GM12891 (cell line): ENCODE data around the gene PCSK5.
"Not testable (repeated sequence)": the region's sequence is repeated elsewhere in the genome, so short reads cannot be mapped to it uniquely, and the experiment has no call there.

Source experiments
- DNase-seq: peaks from one replicate; pipeline ENCODE4 v3.0.0; 2011; ENCODE audit warnings: low spot score; ENCODE audit not compliant: insufficient read length
- FAIRE-seq: peaks from 2 replicates; lab custom pipeline; 2011; peaks lifted over from hg19 to GRCh38; lab: Jason Lieb, UNC
- PAX5 ChIP-seq: IDR thresholded peaks from 2 replicates; pipeline ENCODE4 v1.6.1; 2011; ENCODE audit warnings: low read length, moderate library complexity, mild to moderate bottlenecking; ENCODE audit not compliant: insufficient read depth, severe bottlenecking
- POLR2A ChIP-seq: IDR thresholded peaks from 2 replicates; pipeline ENCODE4 v1.6.1; 2011; ENCODE audit warnings: low read depth, low read length, control low read depth
- POLR2AphosphoS5 ChIP-seq: IDR thresholded peaks from 2 replicates; pipeline ENCODE4 v1.6.1; 2011; ENCODE audit warnings: low read depth, low read length, control low read depth
- POU2F2 ChIP-seq: IDR thresholded peaks from 2 replicates; pipeline ENCODE4 v1.6.1; 2011; ENCODE audit warnings: low read depth, mild to moderate bottlenecking, control low read depth, low read length, moderate library complexity
- SPI1 ChIP-seq: IDR thresholded peaks from 2 replicates; pipeline ENCODE4 v1.6.1; 2011; ENCODE audit warnings: low read depth, low read length, control low read depth
- TAF1 ChIP-seq: IDR thresholded peaks from 2 replicates; pipeline ENCODE4 v1.6.1; 2011; ENCODE audit warnings: low read depth, low read length, control low read depth

PCSK5 gene

DNA sequence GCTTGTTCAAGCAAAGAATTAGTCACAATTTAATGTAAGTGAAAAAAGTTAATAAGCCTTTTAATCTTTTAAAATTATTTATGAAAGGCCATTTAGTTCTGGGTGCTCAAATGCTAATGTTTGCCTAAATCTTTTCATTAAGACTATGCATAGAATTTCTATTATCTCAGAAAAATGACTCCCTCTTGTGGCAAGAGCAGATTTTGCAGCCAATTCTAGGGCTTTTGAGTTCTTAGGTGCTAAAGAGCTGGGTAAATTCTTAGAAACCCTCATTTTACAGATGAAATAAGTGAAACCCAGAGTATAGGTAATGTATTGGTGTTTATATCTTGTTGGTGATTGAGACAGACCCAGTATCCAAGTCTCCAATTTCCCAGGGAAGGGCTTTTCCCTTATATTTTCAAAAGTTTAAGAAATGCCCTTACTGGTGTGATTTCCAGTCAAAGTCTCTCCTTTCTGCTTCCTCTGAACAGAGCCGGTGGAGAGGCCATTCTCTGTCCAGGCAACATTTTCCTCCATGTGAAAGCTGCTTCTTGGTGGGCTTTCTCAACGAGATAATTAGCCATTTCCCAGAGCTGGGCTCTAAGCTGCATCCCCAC is 24.1 kb upstream of the PCSK5 start:
- no peak for FAIRE-seq
- TF ChIP-seq POU2F2 (no peak), POLR2A (no peak), PAX5 (no peak), TAF1 (no peak), SPI1 (no peak), POLR2AphosphoS5 (no peak)
- no peak for DNase-seq

DNA sequence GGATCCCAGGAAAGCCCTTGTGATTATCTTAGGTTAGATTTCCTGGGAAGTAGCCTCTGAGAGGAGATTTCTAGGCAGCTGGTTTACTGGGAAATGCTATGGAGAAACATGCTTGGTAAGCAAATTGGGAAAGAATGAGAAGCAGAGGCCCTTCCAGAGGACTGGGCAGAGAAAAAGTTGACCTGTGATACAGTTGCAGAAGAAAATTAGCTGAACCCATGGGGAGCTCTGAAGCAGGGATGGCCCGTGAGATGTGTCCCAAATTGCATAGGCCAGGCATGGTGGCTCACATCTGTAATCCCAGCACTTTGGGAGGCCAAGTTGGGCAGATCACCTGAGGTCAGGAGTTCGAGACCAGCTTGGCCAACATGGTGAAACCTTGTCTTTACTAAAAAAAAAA is 21.9 kb upstream of the PCSK5 start:
- not testable (repeated sequence) for FAIRE-seq, DNase-seq

DNA sequence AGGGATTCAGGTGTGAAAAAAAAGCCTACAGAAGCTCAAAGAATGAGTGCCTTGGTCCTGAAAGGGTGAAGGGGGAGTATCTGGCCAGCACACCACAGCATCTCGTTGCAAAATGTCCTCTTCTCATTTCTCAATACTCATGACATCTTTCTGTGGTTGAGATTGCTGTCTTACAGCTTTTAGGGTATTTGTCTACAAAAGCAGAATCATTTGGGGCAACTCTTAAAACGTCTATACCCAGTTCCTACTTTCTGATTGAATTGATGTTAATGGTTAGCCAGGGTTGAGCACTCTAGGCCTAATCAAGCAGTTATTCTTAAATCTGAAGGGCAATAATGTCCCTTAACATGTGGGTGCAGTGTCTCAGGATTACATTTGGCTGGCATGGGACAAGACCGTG is 21.2 kb upstream of the PCSK5 start:
- TF ChIP-seq PAX5 (no peak), TAF1 (no peak), POLR2AphosphoS5 (no peak), POLR2A (no peak), POU2F2 (no peak)
- FAIRE-seq (no peak), DNase-seq (no peak)

DNA sequence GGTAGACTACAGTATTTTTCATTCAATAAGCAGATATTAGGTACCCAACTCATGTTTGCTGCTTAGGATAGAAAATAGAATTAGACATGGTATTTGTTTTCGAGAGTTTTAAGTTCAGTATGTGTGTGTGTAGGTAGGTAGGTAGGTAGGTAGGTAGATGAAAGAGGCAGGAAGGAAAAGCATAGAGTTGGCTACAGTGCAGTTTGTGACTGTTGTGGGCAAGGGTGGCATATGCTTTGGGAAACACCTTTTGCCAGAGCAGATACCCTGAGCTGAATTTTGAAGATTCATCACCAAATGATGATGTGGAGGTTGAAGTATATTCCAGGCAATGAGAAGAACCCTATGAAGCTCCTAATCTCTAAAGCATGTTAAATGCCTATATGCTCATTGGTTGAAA is 20.0 kb upstream of the PCSK5 start:
- TF ChIP-seq PAX5 (no peak), POU2F2 (no peak), SPI1 (no peak), POLR2AphosphoS5 (no peak), POLR2A (no peak), TAF1 (no peak)
- no peak for DNase-seq
- no peak for FAIRE-seq

DNA sequence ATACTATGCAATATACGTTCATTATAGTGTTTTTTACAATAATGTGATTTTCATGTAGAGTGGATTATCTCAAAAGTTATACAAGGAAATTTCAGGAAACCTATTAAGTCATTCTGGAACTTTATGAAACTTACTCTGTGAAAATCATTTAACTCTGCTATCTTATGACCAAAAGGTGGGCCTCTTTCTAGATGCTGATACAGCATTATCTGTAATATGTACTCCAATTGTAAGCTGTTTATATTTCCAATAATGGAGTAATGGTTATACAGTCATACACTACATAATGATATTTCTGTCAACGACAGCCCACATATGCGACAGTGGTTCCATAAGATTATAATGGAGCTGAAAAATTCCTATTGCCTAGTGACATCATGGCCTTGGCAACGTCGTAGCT is 18.8 kb upstream of the PCSK5 start:
- FAIRE-seq (no peak), DNase-seq (no peak)
- TF ChIP-seq POLR2A = no peak
- TF ChIP-seq SPI1 = no peak
- TF ChIP-seq POU2F2 = no peak
- no peak for TF ChIP-seq PAX5
- no peak for TF ChIP-seq TAF1
- no peak for TF ChIP-seq POLR2AphosphoS5

DNA sequence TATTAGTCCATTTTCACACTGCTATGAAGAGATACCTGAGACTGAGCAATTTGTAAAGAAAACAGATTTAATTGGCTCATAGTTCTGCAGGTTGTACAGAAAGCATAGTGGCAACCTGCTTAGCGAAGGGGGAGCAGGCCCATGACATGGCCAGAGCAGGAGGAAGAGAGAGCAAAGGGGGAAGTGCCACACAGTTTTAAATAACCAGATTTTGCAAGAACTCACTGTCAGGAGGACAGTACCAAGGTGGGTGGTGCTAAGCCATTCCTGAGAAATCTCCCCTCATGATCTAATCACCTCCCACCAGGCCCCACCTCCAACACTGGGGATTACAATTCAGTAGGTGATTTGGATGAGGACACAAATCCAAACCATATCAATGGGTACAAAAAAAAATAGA is 16.8 kb upstream of the PCSK5 start:
- FAIRE-seq = no peak
- TF ChIP-seq POLR2A (no peak), POU2F2 (no peak), SPI1 (no peak), TAF1 (no peak), PAX5 (no peak), POLR2AphosphoS5 (no peak)
- DNase-seq = no peak

DNA sequence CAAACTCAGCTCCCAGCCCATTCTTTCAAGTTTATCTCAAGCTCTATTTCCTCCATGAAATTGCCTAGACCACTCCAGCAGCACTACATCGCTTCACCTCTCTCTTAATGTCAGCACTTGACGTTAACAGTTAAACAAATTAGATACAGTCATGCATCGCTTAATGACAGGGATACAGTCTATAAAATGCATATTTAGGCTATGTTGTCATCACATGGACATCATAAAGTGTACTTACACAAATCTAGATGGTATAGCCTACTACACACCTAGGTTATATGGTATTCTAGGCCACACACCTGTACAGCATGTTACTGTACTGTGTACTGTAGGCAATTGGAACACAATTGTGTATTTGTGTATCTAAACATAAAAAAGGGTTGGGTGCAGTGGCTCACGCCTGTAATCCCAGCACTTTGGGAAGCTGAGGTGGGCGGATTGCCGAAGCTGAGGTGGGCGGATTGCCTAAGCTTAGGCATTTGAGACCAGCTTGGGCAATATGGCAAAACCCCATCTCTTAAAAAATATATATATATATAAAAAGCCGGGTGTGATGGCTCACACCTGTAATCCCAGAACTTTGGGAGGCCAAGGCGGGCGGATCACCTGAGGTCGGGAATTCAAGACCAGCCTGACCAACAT is 13.4 kb upstream of the PCSK5 start:
- TF ChIP-seq SPI1 = no peak
- no peak for TF ChIP-seq POLR2A
- no peak for TF ChIP-seq POU2F2
- TF ChIP-seq PAX5 = no peak
- TF ChIP-seq POLR2AphosphoS5 = no peak
- TF ChIP-seq TAF1 = no peak
- no peak for FAIRE-seq
- DNase-seq = no peak

DNA sequence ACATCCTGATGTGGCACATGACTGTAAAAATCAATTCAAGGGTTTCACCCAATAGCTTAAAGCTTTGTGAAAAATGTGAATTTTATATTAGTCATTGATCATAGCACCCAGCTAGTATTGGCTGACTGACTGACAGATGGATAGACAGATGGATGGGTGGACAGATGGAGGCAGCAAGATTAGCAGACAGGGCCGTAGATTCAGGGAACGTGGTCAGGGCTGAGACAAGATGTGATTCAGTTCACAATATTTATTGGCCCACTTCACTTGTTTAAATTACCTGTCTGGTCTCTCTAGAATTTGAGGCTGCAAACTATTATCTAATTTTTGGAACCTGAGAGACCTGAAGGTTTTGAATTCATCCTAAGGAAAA is 12.0 kb upstream of the PCSK5 start:
- TF ChIP-seq TAF1 (no peak), POU2F2 (no peak)
- DNase-seq (no peak), FAIRE-seq (no peak)

DNA sequence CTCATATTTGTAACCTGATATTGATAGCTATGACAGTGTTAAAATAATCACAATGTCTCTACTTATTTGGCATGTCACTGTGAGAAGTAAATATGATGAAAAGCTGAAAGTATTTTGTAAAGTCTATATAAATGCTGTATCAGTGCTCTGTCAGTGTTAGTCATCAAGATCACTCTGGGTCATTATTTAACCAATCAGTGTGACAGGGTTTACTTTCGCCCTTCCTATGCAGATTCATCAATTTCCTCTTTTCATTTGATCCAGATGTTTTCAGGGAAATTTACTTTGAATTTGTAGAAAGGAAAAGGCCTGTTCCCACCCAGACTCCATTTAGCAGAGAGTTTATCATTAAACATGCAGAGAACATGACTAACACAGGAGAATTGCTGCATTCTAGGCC is 9.9 kb upstream of the PCSK5 start:
- TF ChIP-seq PAX5 = no peak
- TF ChIP-seq SPI1 = no peak
- TF ChIP-seq TAF1 = no peak
- no peak for TF ChIP-seq POLR2A
- no peak for TF ChIP-seq POU2F2
- no peak for TF ChIP-seq POLR2AphosphoS5
- no peak for FAIRE-seq
- no peak for DNase-seq

DNA sequence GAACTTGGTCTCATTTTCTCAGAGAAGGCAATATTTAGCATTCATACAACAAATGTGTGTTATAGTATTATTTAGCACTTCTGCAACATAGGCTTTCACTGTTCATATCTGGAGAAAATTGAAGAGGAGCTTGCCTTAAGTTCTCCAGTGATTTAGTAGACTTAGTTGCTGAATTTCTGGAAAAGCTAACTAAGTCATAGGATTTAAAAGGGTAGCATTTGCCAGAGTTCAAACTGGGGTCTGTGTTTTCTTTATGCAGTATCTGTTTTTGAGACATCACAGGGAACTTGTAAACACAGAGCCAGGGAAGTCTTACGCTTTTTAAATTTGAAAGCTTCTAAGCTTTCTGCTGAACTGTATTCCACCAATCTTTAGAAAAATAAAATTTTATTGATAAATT is 8.7 kb upstream of the PCSK5 start:
- DNase-seq (no peak), FAIRE-seq (no peak)
- TF ChIP-seq TAF1 (no peak), POLR2AphosphoS5 (no peak), POLR2A (no peak), PAX5 (no peak)
